Mucosa of stomach (tissue), 1 donor: ENCODE data around the gene CYP27B1.
"Not testable (repeated sequence)": the region's sequence is repeated elsewhere in the genome, so short reads cannot be mapped to it uniquely, and the experiment has no call there.

Source experiments
- H3K27me3 ChIP-seq: one replicate; pipeline ENCODE4 v1.7.0; 2013; ENCODE audit warnings: mild to moderate bottlenecking, low read length; ENCODE audit not compliant: control insufficient read depth, insufficient read depth
- H3K36me3 ChIP-seq: one replicate; pipeline ENCODE4 v1.7.0; 2013; ENCODE audit warnings: low read length; ENCODE audit not compliant: control insufficient read depth, insufficient read depth
- H3K4me1 ChIP-seq: one replicate; pipeline ENCODE4 v1.7.0; 2013; ENCODE audit warnings: mild to moderate bottlenecking, low read length; ENCODE audit not compliant: control insufficient read depth, insufficient read depth
- H3K4me3 ChIP-seq: one replicate; pipeline ENCODE4 v1.7.0; 2013; ENCODE audit warnings: low read length
- H3K9ac ChIP-seq: one replicate; pipeline ENCODE4 v1.7.0; 2013; ENCODE audit warnings: mild to moderate bottlenecking, low read length, moderate library complexity
- H3K9me3 ChIP-seq: one replicate; pipeline ENCODE4 v1.7.0; 2013; ENCODE audit warnings: mild to moderate bottlenecking, low read length, moderate library complexity; ENCODE audit not compliant: control insufficient read depth
- donor health status: Pancreatic carcinoma.

The CYP27B1 gene

GRCh38 chr12:57717131-57717530 is 49.7 kb downstream of the CYP27B1 start:
- H3K36me3 ChIP-seq = peaks cover 21% of the 10 kb centered on the region
- no peaks in the 10 kb centered on the region for H3K4me1 ChIP-seq
- H3K9ac ChIP-seq = no peak overlapping the region
- no peaks in the 10 kb centered on the region for H3K9me3 ChIP-seq
- H3K4me3 ChIP-seq = no peak overlapping the region
- H3K27me3 ChIP-seq = no peaks in the 10 kb centered on the region

DNA sequence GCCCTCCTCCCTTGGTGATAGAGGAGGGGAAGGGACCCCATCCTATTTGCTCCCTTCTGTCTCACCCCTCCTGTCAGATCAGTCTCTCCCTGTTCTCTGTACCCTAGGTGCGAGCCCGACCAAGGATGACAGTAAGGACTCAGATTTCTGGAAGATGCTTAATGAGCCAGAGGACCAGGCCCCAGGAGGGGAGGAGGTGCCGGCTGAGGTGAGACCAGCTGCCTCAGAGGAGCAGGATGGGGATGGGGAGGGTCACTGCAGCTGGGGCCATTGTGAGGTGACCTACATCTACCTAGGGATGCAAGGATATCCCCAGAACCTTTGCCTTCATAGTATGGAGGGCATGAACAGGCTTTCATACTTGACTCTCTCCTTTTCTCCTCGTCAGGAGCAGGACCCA is 50.6 kb downstream of the CYP27B1 start:
- H3K27me3 ChIP-seq = no peaks in the 10 kb centered on the region
- no peaks in the 10 kb centered on the region for H3K4me1 ChIP-seq
- H3K9me3 ChIP-seq = no peaks in the 10 kb centered on the region
- H3K36me3 ChIP-seq = peaks cover 21% of the 10 kb centered on the region
- H3K4me3 ChIP-seq = no peak overlapping the region
- no peak overlapping the region for H3K9ac ChIP-seq

DNA sequence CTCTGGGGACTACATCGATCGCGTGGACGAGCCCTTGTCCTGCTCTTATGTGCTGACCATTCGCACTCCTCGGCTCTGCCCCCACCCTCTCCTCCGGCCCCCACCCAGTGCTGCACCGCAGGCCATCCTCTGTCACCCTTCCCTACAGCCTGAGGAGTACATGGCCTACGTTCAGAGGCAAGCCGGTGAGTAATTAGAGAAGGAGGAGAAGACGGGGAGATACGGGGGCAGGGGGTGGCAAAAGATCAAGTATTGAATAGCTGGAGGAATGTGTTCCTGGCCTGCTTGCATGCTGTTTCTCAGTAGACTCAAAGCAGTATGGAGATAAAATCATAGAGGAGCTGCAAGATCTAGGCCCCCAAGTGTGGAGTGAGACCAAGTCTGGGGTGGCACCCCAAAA is 51.1 kb downstream of the CYP27B1 start:
- H3K4me3 ChIP-seq = no peak overlapping the region
- H3K9ac ChIP-seq = no peak overlapping the region
- peaks cover 21% of the 10 kb centered on the region for H3K36me3 ChIP-seq
- no peaks in the 10 kb centered on the region for H3K9me3 ChIP-seq
- no peaks in the 10 kb centered on the region for H3K4me1 ChIP-seq
- no peaks in the 10 kb centered on the region for H3K27me3 ChIP-seq

DNA sequence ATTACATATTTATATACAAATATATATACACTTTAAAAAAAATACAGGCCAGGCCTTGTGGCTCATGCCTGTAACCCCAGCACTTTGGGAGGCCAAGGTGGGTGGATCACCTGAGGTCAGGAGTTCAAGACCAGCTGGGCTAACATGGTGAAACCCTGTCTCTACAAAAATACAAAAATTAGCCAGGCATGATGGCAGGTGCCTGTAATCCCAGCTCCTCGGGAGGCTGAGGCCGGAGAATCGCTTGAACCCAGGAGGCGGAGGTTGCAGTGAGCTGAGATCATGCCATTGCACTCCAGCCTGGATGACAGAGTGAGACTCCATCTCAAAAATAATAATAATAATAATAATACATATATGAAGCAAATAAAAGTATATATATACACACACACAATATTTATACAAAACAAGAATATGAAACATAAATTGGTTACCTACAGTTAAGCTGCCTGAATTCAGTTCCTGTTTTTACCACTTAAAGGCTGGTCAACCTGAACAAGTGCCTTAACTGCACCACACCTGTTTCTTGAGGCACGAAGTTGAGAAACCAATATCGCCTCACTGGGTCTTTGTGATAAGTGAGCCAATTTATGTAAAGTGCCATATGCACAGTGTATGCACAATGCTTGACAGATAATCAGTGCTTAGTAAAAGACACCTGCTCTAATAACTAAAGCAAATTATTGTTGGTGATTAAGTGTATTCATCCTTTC is 51.7 kb downstream of the CYP27B1 start:
- H3K4me3 ChIP-seq, H3K9ac ChIP-seq, H3K9me3 ChIP-seq, H3K27me3 ChIP-seq, H3K4me1 ChIP-seq: not testable (repeated sequence)
- H3K36me3 ChIP-seq = peaks cover 16% of the 10 kb centered on the region

- H3K9me3 ChIP-seq = no peaks in the 10 kb centered on the region
- H3K36me3 ChIP-seq = peaks cover 10% of the 10 kb centered on the region
- no peak overlapping the region for H3K9ac ChIP-seq
- no peak overlapping the region for H3K4me3 ChIP-seq
- no peaks in the 10 kb centered on the region for H3K27me3 ChIP-seq
- H3K4me1 ChIP-seq = no peaks in the 10 kb centered on the region
These were observed 53.7 kb downstream of the CYP27B1 start for GRCh38 chr12:57713209-57713608.

DNA sequence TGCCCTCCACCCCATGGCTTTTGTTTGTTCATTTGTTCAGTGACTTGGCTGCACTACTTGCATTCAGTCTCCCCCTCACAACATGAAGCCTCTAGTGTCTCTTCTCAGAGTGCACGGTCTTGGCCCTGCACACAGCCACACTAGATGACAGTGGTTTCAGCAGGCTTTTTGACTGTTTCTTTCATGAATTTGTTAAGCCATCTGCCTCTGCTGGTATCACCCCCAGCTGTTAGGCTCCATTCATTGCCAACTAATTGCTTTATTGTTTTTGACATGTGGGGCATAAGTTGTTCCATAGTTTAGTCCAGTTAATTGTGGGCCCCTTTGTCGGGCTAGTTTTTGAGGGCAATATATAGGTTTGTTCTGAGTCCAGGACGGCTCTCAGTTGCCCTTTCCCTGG is 54.2 kb downstream of the CYP27B1 start:
- Histone ChIP-seq H3K9ac (no peak overlapping the region), H3K9me3 (no peaks in the 10 kb centered on the region), H3K36me3 (peaks cover 10% of the 10 kb centered on the region), H3K4me1 (no peaks in the 10 kb centered on the region), H3K27me3 (no peaks in the 10 kb centered on the region), H3K4me3 (no peak overlapping the region)
